ENCODE results near the gene KRT72.

The KRT72 gene

DNA sequence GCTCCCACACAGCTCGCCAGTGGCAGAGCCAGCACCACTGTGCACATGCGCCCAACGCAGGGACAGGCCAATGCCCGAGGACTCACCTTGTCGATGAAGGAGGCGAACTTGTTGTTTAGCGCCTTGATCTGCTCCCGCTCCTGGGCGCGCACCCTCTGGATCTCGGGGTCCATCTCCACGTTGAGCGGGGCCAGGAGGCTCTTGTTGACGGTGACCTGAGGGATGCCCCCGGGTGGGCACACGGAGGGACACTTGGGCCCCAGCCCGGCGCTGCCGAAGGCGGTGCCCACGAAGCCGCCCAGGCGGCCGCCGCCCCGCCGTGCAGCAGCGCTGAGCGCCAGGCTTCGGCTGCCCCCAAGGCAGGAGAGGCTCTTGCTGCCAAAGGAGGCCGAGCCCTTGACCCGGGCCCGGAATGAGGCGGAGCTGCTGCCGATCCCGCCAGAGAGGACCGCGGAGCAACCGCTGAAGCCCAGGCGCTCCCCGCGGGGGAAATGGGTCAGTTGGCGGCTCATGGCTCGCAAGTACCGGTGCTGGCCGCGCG, at the start of gene KRT72:
KRT72 (minus strand) TSS at position 523 of the 541 bp plus-strand sequence; CDS start at position 512, 11 bp downstream.
- Histone ChIP-seq H3K9me3 (ENCODE audit: insufficient read depth, low read depth, low read length) (no peaks in the 10 kb centered on the region), H3K4me3 (ENCODE audit: low read length, poor library complexity, severe bottlenecking) (no peak within 1 kb of the TSS), H3F3A (ENCODE audit: low read depth) (no peaks in the 10 kb centered on the region), H3K4me2 (ENCODE audit: low read depth, low read length, poor library complexity, severe bottlenecking) (no peak within 1 kb of the TSS), H3K27me3 (ENCODE audit: insufficient read depth, low read length, poor library complexity, severe bottlenecking) (no peaks in the 10 kb centered on the region), H3K9me2 (replicated peaks; ENCODE audit: low read depth, low read length) (no peaks in the 10 kb centered on the region), H2AFZ (ENCODE audit: low read length) (no peak within 1 kb of the TSS), H3K36me3 (ENCODE audit: insufficient read depth, low read length) (no peaks in the 10 kb centered on the region), H3K79me2 (ENCODE audit: insufficient read depth, low read length) (no peaks in the 10 kb centered on the region), H4K20me1 (ENCODE audit: insufficient read depth, low read length, poor library complexity, severe bottlenecking) (no peaks in the 10 kb centered on the region), H3K4me1 (ENCODE audit: insufficient read depth, low read length, poor library complexity, severe bottlenecking) (peaks cover 12% of the 10 kb centered on the region), H3K9ac (ENCODE audit: low read depth, low read length, poor library complexity, severe bottlenecking) (no peak within 1 kb of the TSS)
- TF ChIP-seq EZH2phosphoT487 (IDR thresholded peaks at IDR 0.05; ENCODE audit: borderline replicate concordance) = no peak
- TF ChIP-seq, protein P1, sequence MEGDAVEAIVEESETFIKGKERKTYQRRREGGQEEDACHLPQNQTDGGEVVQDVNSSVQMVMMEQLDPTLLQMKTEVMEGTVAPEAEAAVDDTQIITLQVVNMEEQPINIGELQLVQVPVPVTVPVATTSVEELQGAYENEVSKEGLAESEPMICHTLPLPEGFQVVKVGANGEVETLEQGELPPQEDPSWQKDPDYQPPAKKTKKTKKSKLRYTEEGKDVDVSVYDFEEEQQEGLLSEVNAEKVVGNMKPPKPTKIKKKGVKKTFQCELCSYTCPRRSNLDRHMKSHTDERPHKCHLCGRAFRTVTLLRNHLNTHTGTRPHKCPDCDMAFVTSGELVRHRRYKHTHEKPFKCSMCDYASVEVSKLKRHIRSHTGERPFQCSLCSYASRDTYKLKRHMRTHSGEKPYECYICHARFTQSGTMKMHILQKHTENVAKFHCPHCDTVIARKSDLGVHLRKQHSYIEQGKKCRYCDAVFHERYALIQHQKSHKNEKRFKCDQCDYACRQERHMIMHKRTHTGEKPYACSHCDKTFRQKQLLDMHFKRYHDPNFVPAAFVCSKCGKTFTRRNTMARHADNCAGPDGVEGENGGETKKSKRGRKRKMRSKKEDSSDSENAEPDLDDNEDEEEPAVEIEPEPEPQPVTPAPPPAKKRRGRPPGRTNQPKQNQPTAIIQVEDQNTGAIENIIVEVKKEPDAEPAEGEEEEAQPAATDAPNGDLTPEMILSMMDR (conservative IDR thresholded peaks at IDR 0.05; ENCODE audit: low read length) = no peak

DNA sequence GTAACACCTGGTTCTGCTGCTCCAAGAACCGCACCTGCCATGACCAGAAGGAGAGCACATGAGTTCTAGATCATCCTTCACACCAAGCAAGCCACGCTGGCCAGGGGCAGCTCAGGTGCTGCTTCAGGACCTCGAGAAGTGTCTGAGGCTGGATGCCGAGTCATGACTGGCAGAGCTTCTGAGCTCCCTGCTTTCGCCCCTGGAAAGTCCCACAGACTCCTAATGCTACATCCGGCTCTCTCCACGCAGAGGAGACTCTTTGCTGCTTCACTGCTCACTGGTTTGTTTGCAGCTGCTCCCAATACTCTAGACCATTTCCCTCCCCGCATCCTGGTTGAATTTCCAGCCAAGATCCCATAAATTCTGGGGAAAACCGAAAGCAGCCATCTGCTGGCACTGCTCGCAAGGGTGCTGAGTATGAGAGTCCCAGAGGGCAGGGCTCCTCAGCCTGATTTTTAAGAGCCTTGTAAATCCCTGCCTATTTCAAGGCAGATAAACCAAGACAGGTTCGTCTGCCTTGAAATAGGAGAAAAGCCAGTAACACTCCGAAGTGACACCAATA, 49.3 kb upstream of the KRT72 start:
- no peak overlapping the region for H3K4me3 ChIP-seq (ENCODE audit: low read length, poor library complexity, severe bottlenecking)
- H3K9ac ChIP-seq (ENCODE audit: low read depth, low read length, poor library complexity, severe bottlenecking) = no peak overlapping the region
- H3K4me2 ChIP-seq (ENCODE audit: low read depth, low read length, poor library complexity, severe bottlenecking) = no peak overlapping the region
- H3K4me1 ChIP-seq (ENCODE audit: insufficient read depth, low read length, poor library complexity, severe bottlenecking) = peaks cover 45% of the 10 kb centered on the region
- H3F3A ChIP-seq (ENCODE audit: low read depth) = no peaks in the 10 kb centered on the region
- no peaks in the 10 kb centered on the region for H4K20me1 ChIP-seq (ENCODE audit: insufficient read depth, low read length, poor library complexity, severe bottlenecking)
- H3K9me2 ChIP-seq (replicated peaks; ENCODE audit: low read depth, low read length) = no peaks in the 10 kb centered on the region
- no peaks in the 10 kb centered on the region for H3K36me3 ChIP-seq (ENCODE audit: insufficient read depth, low read length)
- no peaks in the 10 kb centered on the region for H3K79me2 ChIP-seq (ENCODE audit: insufficient read depth, low read length)
- no peak overlapping the region for H2AFZ ChIP-seq (ENCODE audit: low read length)
- no peaks in the 10 kb centered on the region for H3K27me3 ChIP-seq (ENCODE audit: insufficient read depth, low read length, poor library complexity, severe bottlenecking)
- TF ChIP-seq, protein P1 (conservative IDR thresholded peaks at IDR 0.05; ENCODE audit: low read length) = no peak
- TF ChIP-seq EZH2phosphoT487 (IDR thresholded peaks at IDR 0.05; ENCODE audit: borderline replicate concordance) = no peak
- H3K9me3 ChIP-seq (ENCODE audit: insufficient read depth, low read depth, low read length) = no peaks in the 10 kb centered on the region

DNA sequence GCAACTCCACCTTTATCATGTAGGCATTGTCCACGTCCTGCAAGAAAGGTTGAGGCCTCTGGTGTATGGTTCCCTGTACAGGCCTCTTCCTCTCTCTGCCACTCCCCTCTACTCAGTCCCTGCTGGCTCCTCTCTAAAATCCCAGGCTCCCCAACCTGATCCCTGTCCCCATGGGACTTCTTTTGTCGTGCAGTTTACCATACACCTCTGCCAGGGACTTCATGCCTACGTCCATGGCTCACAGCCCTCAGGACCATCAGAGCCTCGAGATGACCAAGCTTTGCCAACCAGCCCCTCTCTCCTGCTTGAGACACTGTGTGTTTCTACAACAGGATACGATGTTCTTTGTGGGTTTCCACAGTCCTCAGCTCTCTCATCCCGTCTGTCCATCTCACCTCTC, 47.8 kb upstream of the KRT72 start:
- H3K9me2 ChIP-seq (replicated peaks; ENCODE audit: low read depth, low read length) = no peaks in the 10 kb centered on the region
- no peak overlapping the region for H3K4me2 ChIP-seq (ENCODE audit: low read depth, low read length, poor library complexity, severe bottlenecking)
- TF ChIP-seq, protein P1 (conservative IDR thresholded peaks at IDR 0.05; ENCODE audit: low read length) = no peak
- no peak for TF ChIP-seq EZH2phosphoT487 (IDR thresholded peaks at IDR 0.05; ENCODE audit: borderline replicate concordance)
- no peaks in the 10 kb centered on the region for H3K79me2 ChIP-seq (ENCODE audit: insufficient read depth, low read length)
- H4K20me1 ChIP-seq (ENCODE audit: insufficient read depth, low read length, poor library complexity, severe bottlenecking) = no peaks in the 10 kb centered on the region
- peak overlapping the region; percentile 14 for H2AFZ ChIP-seq (ENCODE audit: low read length)
- no peaks in the 10 kb centered on the region for H3K9me3 ChIP-seq (ENCODE audit: insufficient read depth, low read depth, low read length)
- H3K36me3 ChIP-seq (ENCODE audit: insufficient read depth, low read length) = no peaks in the 10 kb centered on the region
- no peak overlapping the region for H3K9ac ChIP-seq (ENCODE audit: low read depth, low read length, poor library complexity, severe bottlenecking)
- no peaks in the 10 kb centered on the region for H3K27me3 ChIP-seq (ENCODE audit: insufficient read depth, low read length, poor library complexity, severe bottlenecking)
- no peaks in the 10 kb centered on the region for H3F3A ChIP-seq (ENCODE audit: low read depth)
- peaks cover 52% of the 10 kb centered on the region for H3K4me1 ChIP-seq (ENCODE audit: insufficient read depth, low read length, poor library complexity, severe bottlenecking)
- H3K4me3 ChIP-seq (ENCODE audit: low read length, poor library complexity, severe bottlenecking) = no peak overlapping the region

Measured in Loucy (cell line).